ENCODE measurements around the gene RNF207.

Gene RNF207

GRCh38 chr1:6234502-6235295 lies 28.8 kb downstream of the RNF207 start:
- DNase-seq: no peak

- DNase-seq: no peak
These were observed 29.4 kb downstream of the RNF207 start for GRCh38 chr1:6235296-6235677.

GRCh38 chr1:6237093-6237492 lies 31.2 kb downstream of the RNF207 start:
- DNase-seq: no peak

GRCh38 chr1:6239213-6239752 lies 33.4 kb downstream of the RNF207 start:
- no peak for DNase-seq

GRCh38 chr1:6239950-6240768 lies 34.2 kb downstream of the RNF207 start:
- no peak for DNase-seq

- DNase-seq: no peak
These were observed 35.4 kb downstream of the RNF207 start for GRCh38 chr1:6241107-6241886.

GRCh38 chr1:6241887-6242740 lies 36.2 kb downstream of the RNF207 start:
- no peak for DNase-seq

GRCh38 chr1:6243053-6243834 lies 37.3 kb downstream of the RNF207 start:
- DNase-seq: no peak

GRCh38 chr1:6243993-6244392 lies 38.1 kb downstream of the RNF207 start, which contains the start of gene HES3:
Gene HES3 (plus strand): TSS chr1:6244179. CDS start chr1:6244366, 187 bp downstream.
- DNase-seq: no peak

- no peak for DNase-seq
These were observed 38.6 kb downstream of the RNF207 start for GRCh38 chr1:6244401-6245049.

- DNase-seq: peak; percentile 71
These were observed 39.4 kb downstream of the RNF207 start for GRCh38 chr1:6245086-6245868.

GRCh38 chr1:6245869-6246496 lies 40.1 kb downstream of the RNF207 start:
- DNase-seq: no peak

GRCh38 chr1:6246497-6247467 lies 40.9 kb downstream of the RNF207 start:
- DNase-seq: peak; percentile 76

GRCh38 chr1:6247651-6248050 lies 41.7 kb downstream of the RNF207 start:
- no peak for DNase-seq

GRCh38 chr1:6248161-6248776 lies 42.4 kb downstream of the RNF207 start:
- DNase-seq: no peak

GRCh38 chr1:6248932-6249738 lies 43.2 kb downstream of the RNF207 start:
- no peak for DNase-seq
